Testis (tissue), 3 donors: ENCODE measurements around the gene KLHL29. TPM values are rescaled to one million over a fixed set of nuclear protein-coding genes. Genes with fewer than 3 reads are reported as not detected.

ENCODE experiments used
- DNase-seq: peaks from one replicate; pipeline ENCODE4 v3.0.0-alpha.2; 2019
- H3K27ac ChIP-seq, 2 donors: fragments of 200-600 bp; sonication (generic); one replicate each; pipeline ENCODE4 v1.5.1; 2019
- H3K27me3 ChIP-seq: fragments of 200-600 bp; sonication (generic); one replicate; pipeline ENCODE4 v1.5.1; 2019
- H3K36me3 ChIP-seq: fragments of 200-600 bp; sonication (generic); one replicate; pipeline ENCODE4 v1.5.1; 2017; ENCODE audit warnings: low read depth; ENCODE audit errors: missing control alignments
- H3K4me1 ChIP-seq: fragments of 200-600 bp; sonication (generic); one replicate; pipeline ENCODE4 v1.5.1; 2019
- H3K4me3 ChIP-seq, 2 donors: fragments of 200-600 bp; sonication (generic); one replicate each; pipeline ENCODE4 v1.5.1; 2017 to 2019
- H3K9me3 ChIP-seq: fragments of 200-600 bp; sonication (generic); one replicate; pipeline ENCODE4 v1.5.1; 2017
- POLR2A ChIP-seq: fragments of 450-650 bp; IDR thresholded peaks from one replicate; pipeline ENCODE4 v1.6.1; 2017; ENCODE audit warnings: antibody characterized with exemption, mild to moderate bottlenecking, moderate library complexity
- WGBS, 2 donors: methylation state at CpG; one replicate each; pipeline ENCODE4 v1.1.5; 2018; 5-methylcytosine and 5-hydroxymethylcytosine counted together
- intact Hi-C: fragments of 100-400 bp; cut with DNase I; formaldehyde crosslinking; loops from one replicate; pipeline ENCODE4 v1.15.1; 2023; ENCODE audit warnings: low total_unique reads
- polyA plus RNA-seq: library from polyadenylated mRNA; stranded (reverse); fragments of 350-450 nt; fragmentation: Illumina TruSeq; extraction: RNeasy Lipid Tissue Mini Kit (QIAGEN cat#74804); gene quantifications from one replicate; pipeline ENCODE4 v1.2.3, GENCODE V29; 2014; ENCODE audit warnings: low read depth, low replicate concordance; ENCODE audit not compliant: insufficient read depth
- total RNA-seq, 2 donors: library from RNA; depleted of rRNA; stranded (reverse); fragments of >200 nt; gene quantifications; one replicate each; pipeline ENCODE4 v1.2.3, GENCODE V29; 2016
- TF ChIP-seq, protein P1 (sequence below), 3 experiments: fragments of 450-650 bp in 2 of 3; fragments of 200-600 bp in 1 of 3; sonication (generic) in 1 of 3; IDR thresholded peaks; one replicate each; pipeline ENCODE4 v1.5.1; 2016 to 2019; ENCODE audit warnings: antibody characterized with exemption in 3 of 3, mild to moderate bottlenecking in 2 of 3, moderate library complexity in 1 of 3

The KLHL29 gene
- total and polyA plus RNA-seq, 3 donors from 2014 or later, result 3.3 to 10.9 (median 7.9) TPM

DNA sequence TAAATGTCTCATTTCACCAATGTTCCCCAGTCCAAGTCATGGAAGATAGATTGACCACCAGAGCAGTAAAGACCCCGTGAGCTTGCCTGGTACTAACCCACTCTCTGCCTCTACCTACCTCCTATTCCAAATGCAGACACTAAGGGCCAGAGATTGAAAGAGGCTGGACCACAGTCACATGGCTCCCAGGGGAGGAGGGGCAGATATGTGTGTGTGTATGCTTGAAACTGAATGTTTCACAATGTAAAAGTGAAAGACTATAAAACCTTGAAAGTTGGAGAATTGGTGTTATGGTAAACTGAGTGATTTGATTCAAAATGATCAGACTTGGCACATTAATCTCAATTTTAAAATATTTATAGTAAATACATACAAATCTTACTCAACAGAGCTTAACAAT lies 21.7 kb upstream of the KLHL29 start:
- H3K4me1 ChIP-seq, result no peaks in the 10 kb centered on the region
- intact Hi-C loops, result no loop called here
- no peaks in the 10 kb centered on the region for H3K27me3 ChIP-seq
- DNase-seq, result no peak
- WGBS, 2 donors, result 95 to 100% methylated on average over 1 of the region's 1 CpG
- TF ChIP-seq, protein P1, sequence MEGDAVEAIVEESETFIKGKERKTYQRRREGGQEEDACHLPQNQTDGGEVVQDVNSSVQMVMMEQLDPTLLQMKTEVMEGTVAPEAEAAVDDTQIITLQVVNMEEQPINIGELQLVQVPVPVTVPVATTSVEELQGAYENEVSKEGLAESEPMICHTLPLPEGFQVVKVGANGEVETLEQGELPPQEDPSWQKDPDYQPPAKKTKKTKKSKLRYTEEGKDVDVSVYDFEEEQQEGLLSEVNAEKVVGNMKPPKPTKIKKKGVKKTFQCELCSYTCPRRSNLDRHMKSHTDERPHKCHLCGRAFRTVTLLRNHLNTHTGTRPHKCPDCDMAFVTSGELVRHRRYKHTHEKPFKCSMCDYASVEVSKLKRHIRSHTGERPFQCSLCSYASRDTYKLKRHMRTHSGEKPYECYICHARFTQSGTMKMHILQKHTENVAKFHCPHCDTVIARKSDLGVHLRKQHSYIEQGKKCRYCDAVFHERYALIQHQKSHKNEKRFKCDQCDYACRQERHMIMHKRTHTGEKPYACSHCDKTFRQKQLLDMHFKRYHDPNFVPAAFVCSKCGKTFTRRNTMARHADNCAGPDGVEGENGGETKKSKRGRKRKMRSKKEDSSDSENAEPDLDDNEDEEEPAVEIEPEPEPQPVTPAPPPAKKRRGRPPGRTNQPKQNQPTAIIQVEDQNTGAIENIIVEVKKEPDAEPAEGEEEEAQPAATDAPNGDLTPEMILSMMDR (IDR thresholded peaks at IDR 0.05), result no peak
- TF ChIP-seq POLR2A, result no peak
- no peak overlapping the region for H3K4me3 ChIP-seq
- no peak overlapping the region for H3K27ac ChIP-seq
- no peaks in the 10 kb centered on the region for H3K36me3 ChIP-seq
- H3K9me3 ChIP-seq, result no peaks in the 10 kb centered on the region

DNA sequence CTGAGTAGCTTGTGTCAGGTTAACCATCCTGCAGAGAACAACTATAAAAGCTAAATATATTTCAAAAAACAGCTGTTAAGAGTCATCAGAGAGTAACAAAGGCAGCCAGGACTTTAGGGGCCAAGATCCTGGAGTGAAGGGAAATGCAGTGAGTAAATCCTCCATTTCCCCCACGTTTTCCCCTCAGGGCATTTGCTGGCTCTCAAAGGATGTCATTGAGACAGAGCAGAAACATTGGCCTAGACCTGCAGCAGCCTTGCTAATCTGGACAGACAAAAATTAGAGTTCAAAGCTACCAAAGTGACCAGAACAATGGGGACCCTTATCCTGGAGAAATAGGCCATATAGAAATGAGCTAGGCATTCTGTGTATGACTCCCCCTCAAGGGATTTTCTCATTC lies 21.1 kb upstream of the KLHL29 start:
- no peaks in the 10 kb centered on the region for H3K27me3 ChIP-seq
- intact Hi-C loops, result no loop called here
- H3K27ac ChIP-seq, result no peak overlapping the region
- DNase-seq, result no peak
- H3K4me3 ChIP-seq, result no peak overlapping the region
- 56 to 60% methylated on average over 1 of the region's 1 CpG for WGBS, 2 donors
- no peaks in the 10 kb centered on the region for H3K36me3 ChIP-seq
- no peaks in the 10 kb centered on the region for H3K9me3 ChIP-seq
- H3K4me1 ChIP-seq, result no peaks in the 10 kb centered on the region
- TF ChIP-seq POLR2A, result no peak
- TF ChIP-seq, protein P1 (IDR thresholded peaks at IDR 0.05), result no peak

DNA sequence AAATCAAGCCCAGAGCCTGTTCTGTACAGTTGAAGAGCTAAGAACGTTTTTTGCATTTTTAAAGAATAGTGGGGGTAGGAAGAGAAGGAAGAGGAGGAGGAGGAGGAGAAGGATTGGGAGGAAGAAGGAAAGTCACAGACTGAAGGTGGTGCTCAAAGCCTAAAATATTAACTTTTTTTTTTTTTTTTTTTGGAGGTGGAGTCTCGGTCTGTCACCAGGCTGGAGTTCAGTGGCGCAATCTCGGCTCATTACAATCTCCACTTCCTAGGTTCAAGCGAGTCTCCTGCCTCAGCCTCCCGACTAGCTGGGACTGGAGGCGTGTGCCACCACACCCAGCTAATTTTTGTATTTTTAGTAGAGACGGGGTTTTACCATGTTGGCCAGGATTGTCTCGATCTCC lies 18.3 kb upstream of the KLHL29 start:
- Histone ChIP-seq H3K9me3 (no peaks in the 10 kb centered on the region), H3K27ac (no peak overlapping the region), H3K4me1 (no peaks in the 10 kb centered on the region), H3K36me3 (no peaks in the 10 kb centered on the region), H3K27me3 (no peaks in the 10 kb centered on the region), H3K4me3 (no peak overlapping the region)
- intact Hi-C loops, result no loop called here
- no peak for DNase-seq
- 72 to 75% methylated on average over 9 of the region's 9 CpGs for WGBS, 2 donors
- TF ChIP-seq, protein P1 (IDR thresholded peaks at IDR 0.05), result no peak
- no peak for TF ChIP-seq POLR2A

DNA sequence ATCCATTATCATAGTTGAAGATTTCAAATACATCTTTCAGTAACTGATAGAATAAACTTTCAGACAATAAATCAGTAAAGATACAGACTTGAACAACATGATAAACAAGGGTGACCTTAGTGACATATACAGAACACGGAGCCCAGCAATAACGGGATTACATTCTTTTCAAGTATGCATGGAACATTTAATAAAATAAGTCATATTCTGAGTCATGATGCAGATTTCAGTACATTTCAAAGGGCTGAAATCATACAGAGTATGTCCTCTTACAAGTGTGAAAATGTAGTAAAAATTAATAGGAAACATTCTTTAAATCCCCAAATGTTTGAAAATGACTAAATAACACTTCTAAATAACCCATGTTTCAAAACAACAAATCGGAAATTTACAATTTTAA lies 17.2 kb upstream of the KLHL29 start:
- Histone ChIP-seq H3K4me3 (no peak overlapping the region), H3K4me1 (no peaks in the 10 kb centered on the region), H3K36me3 (no peaks in the 10 kb centered on the region), H3K9me3 (no peaks in the 10 kb centered on the region), H3K27me3 (no peaks in the 10 kb centered on the region), H3K27ac (no peak overlapping the region)
- WGBS, 2 donors, result 75 to 78% methylated on average over 3 of the region's 3 CpGs
- TF ChIP-seq, protein P1 (IDR thresholded peaks at IDR 0.05), result no peak
- no peak for TF ChIP-seq POLR2A
- intact Hi-C loops, result no loop called here
- DNase-seq, result no peak

DNA sequence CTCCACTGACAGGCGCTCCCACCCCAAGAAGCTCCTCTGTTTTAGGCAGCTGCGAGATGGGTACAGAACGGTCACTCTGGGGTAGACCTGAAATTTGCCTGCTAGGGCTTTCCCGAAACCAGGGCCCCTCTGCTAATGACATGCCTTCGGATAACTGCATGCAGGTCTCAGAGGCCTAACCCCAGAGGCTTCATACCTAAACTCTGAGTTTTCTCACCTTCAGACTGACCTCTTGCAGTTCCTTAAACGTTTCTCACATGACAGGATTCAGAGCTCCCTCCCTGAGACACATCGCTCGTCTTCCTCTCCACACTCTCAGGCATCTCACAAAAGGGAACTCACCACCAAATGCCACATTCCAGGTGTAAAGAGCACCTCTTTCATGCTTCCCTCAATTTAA lies 11.3 kb upstream of the KLHL29 start:
- no peak for TF ChIP-seq POLR2A
- TF ChIP-seq, protein P1 (IDR thresholded peaks at IDR 0.05), result no peak
- no peaks in the 10 kb centered on the region for H3K27me3 ChIP-seq
- no peaks in the 10 kb centered on the region for H3K4me1 ChIP-seq
- intact Hi-C loops, result no loop called here
- H3K9me3 ChIP-seq, result no peaks in the 10 kb centered on the region
- WGBS, 2 donors, result 87 to 88% methylated on average over 8 of the region's 8 CpGs
- DNase-seq, result no peak
- H3K36me3 ChIP-seq, result no peaks in the 10 kb centered on the region
- no peak overlapping the region for H3K27ac ChIP-seq
- H3K4me3 ChIP-seq, result no peak overlapping the region
